Hematopoietic multipotent progenitor cell (in vitro differentiated cells): ENCODE data around the gene ATG101. TPM values are rescaled to one million over a fixed set of nuclear protein-coding genes. Genes with fewer than 3 reads are reported as not detected.

Source experiments
- DNase-seq, 3 donors: peaks; one replicate each; pipeline ENCODE4 v3.0.0-alpha.2; 2011 to 2015; ENCODE audit warnings: low read depth in 2 of 3, low spot score in 2 of 3
- total RNA-seq: library from RNA; depleted of rRNA; stranded (reverse); fragments of >200 nt; gene quantifications from one replicate; pipeline ENCODE4 v1.2.3, GENCODE V29; 2012

The ATG101 gene
- total RNA-seq, 1 donor, result 35.8 TPM

GRCh38 chr12:52056801-52057637 is 12.8 kb upstream of the ATG101 start:
- DNase-seq, result no peak

GRCh38 chr12:52057638-52058576 is 11.9 kb upstream of the ATG101 start:
- DNase-seq, result no peak

- DNase-seq, result no peak
These were observed 11.0 kb upstream of the ATG101 start for GRCh38 chr12:52058631-52059361.

- no peak for DNase-seq
These were observed 9.9 kb upstream of the ATG101 start for GRCh38 chr12:52059582-52060497.

GRCh38 chr12:52060498-52061177 is 9.1 kb upstream of the ATG101 start:
- DNase-seq, result no peak

- DNase-seq, result no peak
These were observed 8.2 kb upstream of the ATG101 start for GRCh38 chr12:52061470-52062166.

- DNase-seq, result no peak
These were observed 7.4 kb upstream of the ATG101 start for GRCh38 chr12:52062167-52063081.

GRCh38 chr12:52063082-52063924 is 6.5 kb upstream of the ATG101 start:
- DNase-seq, result no peak

- DNase-seq, result no peak
These were observed 5.7 kb upstream of the ATG101 start for GRCh38 chr12:52063981-52064649.

GRCh38 chr12:52066346-52067080 is 3.3 kb upstream of the ATG101 start:
- no peak for DNase-seq

- no peak for DNase-seq
These were observed 2.8 kb upstream of the ATG101 start for GRCh38 chr12:52067081-52067374.

GRCh38 chr12:52070185-52070925 is 577 bp downstream of the ATG101 start:
- no peak for DNase-seq

GRCh38 chr12:52073531-52074381 is 4.0 kb downstream of the ATG101 start:
- no peak for DNase-seq
